PFSK-1 (cell line): ENCODE measurements around the gene SLC1A5.

Experiments used
- FOXP2 ChIP-seq: optimal IDR thresholded peaks from 2 replicates; pipeline ENCODE3; 2011; ENCODE audit warnings: borderline replicate concordance, control low read depth, inconsistent platforms; ENCODE audit not compliant: insufficient read depth; ENCODE audit errors: extremely low read length, extremely low read depth
- POLR2AphosphoS5 ChIP-seq: IDR thresholded peaks from 2 replicates; pipeline ENCODE4 v1.6.1; 2012; ENCODE audit warnings: low read depth, mild to moderate bottlenecking, control low read depth, low read length, moderate library complexity
- REST ChIP-seq, 2 experiments: IDR thresholded peaks; 2 replicates each; pipeline versions ENCODE4 v1.6.1 to v1.8.0; 2011 to 2012; ENCODE audit warnings: low read depth in 2 of 2, low read length in 2 of 2, control low read depth in 1 of 2, inconsistent platforms in 1 of 2, mild to moderate bottlenecking in 1 of 2, moderate library complexity in 1 of 2; ENCODE audit not compliant: insufficient read depth in 1 of 2
- SIN3A ChIP-seq: IDR thresholded peaks from 2 replicates; pipeline ENCODE4 v1.6.1; 2012; ENCODE audit warnings: mild to moderate bottlenecking, low read length, moderate library complexity, borderline replicate concordance; ENCODE audit not compliant: insufficient read depth
- TAF1 ChIP-seq: IDR thresholded peaks from 2 replicates; pipeline ENCODE4 v1.6.1; 2012; ENCODE audit warnings: low read length, control low read depth, borderline replicate concordance; ENCODE audit not compliant: insufficient read depth

SLC1A5 gene

DNA sequence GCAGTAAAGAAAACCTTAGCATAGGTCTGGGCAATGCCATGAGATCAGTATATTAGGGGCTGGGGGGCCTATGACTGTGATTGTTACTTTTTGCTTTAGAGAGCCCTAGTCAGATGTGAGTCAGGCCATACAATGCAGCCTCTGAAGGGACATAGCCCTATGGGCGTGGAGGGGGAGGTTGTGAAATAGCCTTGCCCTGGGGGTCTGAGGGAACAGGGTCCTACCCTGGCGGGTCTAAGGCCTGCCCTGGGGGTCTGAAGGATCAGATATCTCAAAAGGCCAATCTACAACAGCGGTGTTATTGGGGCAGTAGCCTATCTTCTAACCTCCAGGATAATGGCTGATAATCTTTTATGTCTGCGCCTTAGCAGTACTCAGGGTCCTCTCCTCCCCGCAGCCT lies 13.8 kb upstream of the SLC1A5 start:
- TF ChIP-seq FOXP2 (no peak), POLR2AphosphoS5 (no peak), TAF1 (no peak), REST (IDR thresholded peaks at IDR 0.05; ENCODE audit: insufficient read depth in 1 of 2, low read depth in 2 of 2, low read length in 2 of 2) (no peak), SIN3A (no peak)

DNA sequence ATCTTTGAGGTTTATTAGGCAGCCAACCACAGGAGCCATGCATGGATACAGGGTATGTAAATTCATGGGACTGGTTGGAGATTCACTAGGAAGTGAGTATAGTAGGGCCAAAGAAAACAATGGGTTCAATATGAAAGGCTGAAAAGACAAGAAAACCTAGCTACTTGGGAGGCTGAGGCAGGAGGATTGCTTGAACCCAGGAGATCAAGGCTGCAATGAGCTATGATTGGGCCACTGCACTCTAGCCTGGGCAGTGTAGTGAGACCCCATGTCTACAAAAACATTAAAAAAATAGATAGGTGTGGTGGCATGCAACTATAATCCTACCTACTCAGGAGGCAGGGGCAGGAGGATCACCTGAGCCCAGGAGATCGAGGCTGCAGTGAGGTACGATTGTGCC lies 10.3 kb upstream of the SLC1A5 start:
- TF ChIP-seq FOXP2 (no peak), SIN3A (no peak), REST (IDR thresholded peaks at IDR 0.05; ENCODE audit: insufficient read depth in 1 of 2, low read depth in 2 of 2, low read length in 2 of 2) (no peak), TAF1 (no peak), POLR2AphosphoS5 (no peak)

DNA sequence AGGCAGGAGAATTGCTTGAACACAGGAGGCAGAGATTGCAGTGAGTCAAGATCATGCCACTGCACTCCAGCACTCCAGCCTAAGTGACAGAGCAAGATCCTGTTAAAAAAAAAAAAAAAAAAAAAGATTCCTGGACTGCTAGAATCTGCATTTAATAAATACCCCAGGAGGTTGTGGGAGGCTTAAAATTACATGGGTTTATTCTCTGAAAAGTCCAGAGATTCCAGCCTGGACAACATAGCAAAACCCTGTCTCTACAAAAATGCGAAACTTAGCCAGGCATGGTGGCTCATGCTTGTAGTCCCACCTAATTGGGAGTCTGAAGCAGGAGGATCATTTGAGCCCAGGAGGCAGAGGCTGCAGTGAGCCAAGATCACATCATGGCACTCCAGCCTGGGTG lies 9.5 kb upstream of the SLC1A5 start:
- TF ChIP-seq FOXP2 = no peak
- no peak for TF ChIP-seq TAF1
- no peak for TF ChIP-seq REST (IDR thresholded peaks at IDR 0.05; ENCODE audit: insufficient read depth in 1 of 2, low read depth in 2 of 2, low read length in 2 of 2)
- TF ChIP-seq POLR2AphosphoS5 = no peak
- TF ChIP-seq SIN3A = no peak

DNA sequence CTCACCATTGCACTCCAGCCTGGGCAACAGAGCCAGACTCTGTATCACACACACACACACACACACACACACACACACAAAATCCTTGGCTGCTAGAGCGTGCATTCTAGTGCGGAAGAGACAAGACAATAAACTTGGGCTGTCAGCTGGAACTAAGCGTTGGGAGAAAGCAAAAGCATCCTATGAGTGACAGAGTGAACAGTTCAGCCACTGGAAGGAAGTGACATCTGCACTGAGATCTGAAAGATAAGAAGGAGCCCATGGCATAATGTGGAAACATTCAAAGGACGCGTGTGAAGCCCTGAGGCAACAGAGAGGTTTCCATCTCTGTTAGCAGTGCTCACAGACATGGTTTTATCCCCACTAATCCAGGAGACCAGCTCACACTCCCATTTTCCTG lies 3.5 kb upstream of the SLC1A5 start:
- TF ChIP-seq TAF1 (peak; percentile 64; the same call in 1 of the 2 replicates), FOXP2 (peak; percentile 30), SIN3A (peak; percentile 76; the same call in 1 of the 2 replicates), POLR2AphosphoS5 (no peak), REST (IDR thresholded peaks at IDR 0.05; ENCODE audit: insufficient read depth in 1 of 2, low read depth in 2 of 2, low read length in 2 of 2) (peak in 1 of 2 experiments; percentile 63; a peak in 2 of 4 replicates)

DNA sequence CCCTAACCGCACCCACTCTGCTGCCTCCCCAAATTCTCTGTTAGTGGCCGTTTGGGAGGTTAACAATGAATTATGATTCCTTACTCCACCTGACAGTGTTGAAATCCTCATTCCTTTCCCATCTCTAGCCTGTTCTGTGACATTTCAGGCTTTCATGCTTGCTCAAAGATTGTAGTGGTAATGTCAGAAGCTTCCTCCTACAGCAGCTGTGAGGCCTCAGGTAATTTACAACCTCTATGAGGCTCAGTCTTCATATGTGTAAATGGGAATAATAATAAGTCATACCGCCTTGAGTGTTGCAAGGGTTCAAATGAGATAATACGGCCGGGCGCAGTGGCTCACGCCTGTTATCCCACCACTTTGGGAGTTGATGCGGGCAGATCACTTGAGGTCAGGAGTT lies 977 bp upstream of the SLC1A5 start:
- no peak for TF ChIP-seq REST (IDR thresholded peaks at IDR 0.05; ENCODE audit: insufficient read depth in 1 of 2, low read depth in 2 of 2, low read length in 2 of 2)
